SJCRH30 (cell line): ENCODE measurements around the gene IGFN1. TPM values are rescaled to one million over a fixed set of nuclear protein-coding genes. Genes with fewer than 3 reads are reported as not detected.

ENCODE experiments used
- DNase-seq, 2 experiments: peaks; one replicate each; pipeline ENCODE4 v3.0.0-alpha.2; 2015 to 2020
- H3K27ac ChIP-seq: fragments of 250-450 bp; sonication (Bioruptor Pico); 2 replicates; pipeline ENCODE4 v1.5.1; 2020; ENCODE audit warnings: mild to moderate bottlenecking, moderate library complexity
- H3K27me3 ChIP-seq: fragments of 250-450 bp; sonication (Bioruptor Pico); 2 replicates; pipeline ENCODE4 v1.5.1; 2020; ENCODE audit warnings: mild to moderate bottlenecking, moderate library complexity
- H3K36me3 ChIP-seq: fragments of 250-450 bp; sonication (Bioruptor Pico); 2 replicates; pipeline ENCODE4 v1.5.1; 2020; ENCODE audit warnings: mild to moderate bottlenecking, moderate library complexity
- H3K4me1 ChIP-seq: fragments of 250-450 bp; sonication (Bioruptor Pico); 2 replicates; pipeline ENCODE4 v1.5.1; 2020; ENCODE audit warnings: mild to moderate bottlenecking, moderate library complexity
- H3K4me3 ChIP-seq: fragments of 250-450 bp; sonication (Bioruptor Pico); 2 replicates; pipeline ENCODE4 v1.5.1; 2020; ENCODE audit warnings: mild to moderate bottlenecking, moderate library complexity
- H3K9me3 ChIP-seq: fragments of 250-450 bp; sonication (Bioruptor Pico); replicated peaks from 2 replicates; pipeline ENCODE4 v1.5.1; 2020; ENCODE audit warnings: mild to moderate bottlenecking, moderate library complexity
- total RNA-seq: library from RNA; depleted of rRNA; stranded (reverse); fragments of >200 nt; shearing (Covaris generic); gene quantifications from 2 replicates; pipeline ENCODE4 v1.2.3, GENCODE V29; 2014

Gene IGFN1
- total RNA-seq, 1 experiment from 2014 or later = not detected

DNA sequence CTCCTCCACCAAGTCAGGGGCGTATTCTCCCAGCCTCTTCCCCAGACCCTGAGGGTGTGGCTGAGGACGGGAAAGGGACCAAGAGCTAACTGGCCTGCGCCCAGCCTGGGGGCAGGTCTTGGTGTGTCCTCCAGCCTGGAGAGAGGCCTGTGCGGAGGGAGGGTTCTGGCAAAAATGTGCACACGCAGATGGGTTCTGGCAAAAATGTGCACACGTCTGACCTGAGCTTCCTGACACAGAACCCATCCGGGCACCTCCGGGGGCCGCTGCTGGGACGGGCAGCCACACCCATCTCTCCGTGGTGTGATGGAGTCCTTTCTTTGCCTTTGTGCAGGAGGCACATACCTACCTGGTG, 69.6 kb downstream of the IGFN1 start:
- H3K27ac ChIP-seq = no peak overlapping the region
- no peak overlapping the region for H3K4me3 ChIP-seq
- H3K4me1 ChIP-seq = 0 out of 2 replicates have a peak, but pooled peaks cover 4% of the 10 kb centered on the region
- no peak for DNase-seq
- no peaks in the 10 kb centered on the region for H3K36me3 ChIP-seq
- H3K9me3 ChIP-seq = no peaks in the 10 kb centered on the region
- no peaks in the 10 kb centered on the region for H3K27me3 ChIP-seq

DNA sequence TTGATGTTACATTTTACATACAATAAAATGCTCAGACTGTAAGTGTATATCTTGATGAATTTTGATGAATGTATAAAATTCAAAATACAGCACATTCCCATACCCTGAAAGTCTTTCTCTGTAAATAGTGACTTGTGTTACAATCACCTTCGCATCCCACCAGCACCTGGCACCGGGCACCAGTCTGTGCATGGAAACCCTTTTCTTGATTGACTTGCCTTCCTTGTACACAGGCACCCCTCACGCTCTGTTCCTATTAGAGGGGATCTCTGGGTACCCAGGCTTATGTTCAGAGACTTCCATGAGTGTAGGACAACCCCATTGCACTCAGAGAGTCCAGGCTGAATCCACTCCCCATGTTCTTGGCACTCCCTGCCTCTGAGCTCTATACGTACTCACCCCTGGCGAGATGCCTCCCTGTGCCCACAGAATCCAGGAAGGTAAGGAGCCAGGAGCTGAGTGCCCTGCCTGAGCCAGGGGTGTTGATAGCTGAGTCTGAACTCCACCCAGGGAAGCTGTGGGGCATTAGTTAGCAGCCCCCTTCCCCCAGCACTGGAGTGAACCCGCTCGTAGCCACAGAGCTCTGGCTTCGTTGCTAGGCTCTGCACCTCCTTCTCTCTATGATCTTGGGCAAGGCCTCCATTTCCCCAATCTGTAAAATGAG, 70.2 kb downstream of the IGFN1 start:
- no peak for DNase-seq
- H3K27me3 ChIP-seq = no peaks in the 10 kb centered on the region
- H3K27ac ChIP-seq = no peak overlapping the region
- H3K4me3 ChIP-seq = no peak overlapping the region
- no peaks in the 10 kb centered on the region for H3K36me3 ChIP-seq
- no peaks in the 10 kb centered on the region for H3K9me3 ChIP-seq
- 0 out of 2 replicates have a peak, but pooled peaks cover 4% of the 10 kb centered on the region for H3K4me1 ChIP-seq

DNA sequence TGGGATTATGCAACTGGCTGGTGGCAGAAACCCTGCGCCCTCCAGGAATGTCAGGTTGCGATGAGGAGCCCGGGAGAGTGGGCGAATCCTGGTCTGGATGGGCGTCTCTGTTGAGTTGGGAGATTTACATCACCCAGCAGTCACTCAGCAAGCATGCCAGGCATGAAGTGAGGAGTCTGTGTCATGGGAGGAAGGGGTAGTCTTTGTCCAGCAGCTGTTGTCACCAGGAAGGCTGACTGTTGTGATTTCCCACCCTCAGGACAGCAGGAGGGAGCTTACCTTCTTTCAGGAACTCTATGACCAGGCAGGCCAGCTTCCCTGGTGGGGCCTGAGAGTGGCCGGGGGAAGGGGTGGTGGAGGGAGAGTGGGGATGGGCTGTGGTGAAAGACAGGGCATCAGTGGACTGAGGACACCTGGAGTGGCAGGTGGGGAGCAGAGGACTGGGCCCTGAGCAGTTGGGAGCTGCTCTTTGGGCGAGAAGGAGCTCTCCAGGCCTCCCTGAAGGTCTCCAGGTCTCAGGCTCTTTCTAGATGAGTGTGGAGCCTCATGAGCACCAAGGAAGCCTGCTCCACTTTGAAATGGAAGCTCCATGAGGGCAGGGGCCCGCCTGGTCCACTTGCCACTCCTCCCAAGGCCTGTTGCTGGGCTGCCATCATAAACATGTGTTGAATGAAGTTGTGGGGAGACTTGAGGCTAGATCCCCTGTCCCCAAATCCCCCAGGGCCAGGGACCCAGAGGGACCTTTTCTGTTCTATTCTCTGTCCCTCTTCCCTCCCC, 71.3 kb downstream of the IGFN1 start:
- no peaks in the 10 kb centered on the region for H3K27me3 ChIP-seq
- H3K27ac ChIP-seq = no peak overlapping the region
- no peaks in the 10 kb centered on the region for H3K36me3 ChIP-seq
- peaks cover 12% of the 10 kb centered on the region for H3K4me1 ChIP-seq
- no peaks in the 10 kb centered on the region for H3K9me3 ChIP-seq
- DNase-seq = no peak
- H3K4me3 ChIP-seq = no peak overlapping the region

DNA sequence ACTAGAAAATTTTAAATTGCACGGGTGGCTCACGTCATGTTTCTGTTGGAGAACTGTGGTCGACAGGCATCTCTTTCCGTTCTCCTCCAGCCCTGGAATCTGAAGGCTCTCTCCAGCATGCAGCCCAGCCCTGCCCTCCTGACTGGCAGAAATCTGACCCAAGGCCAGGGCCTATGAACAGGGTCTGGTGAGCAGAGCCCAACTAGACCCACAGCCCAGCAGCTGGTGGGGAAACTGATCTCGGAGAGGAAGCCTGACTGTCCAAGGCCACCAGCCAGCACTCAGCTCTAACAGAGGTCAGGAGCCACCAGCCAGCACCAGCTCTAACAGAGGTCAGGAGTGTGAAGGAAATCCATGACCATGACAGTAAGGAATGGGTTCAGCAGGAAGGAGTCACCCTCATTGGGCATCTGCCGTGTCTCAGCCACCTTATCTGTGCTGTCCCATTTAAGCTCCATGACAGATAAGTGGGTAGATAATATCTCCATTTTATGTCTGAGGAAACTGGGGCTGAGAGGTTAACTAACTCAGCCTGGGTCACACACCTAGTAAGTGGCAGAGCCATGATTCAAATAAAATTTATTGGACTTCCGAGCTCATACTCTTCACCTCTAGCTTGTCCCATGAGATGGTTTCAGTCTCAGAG, 72.5 kb downstream of the IGFN1 start:
- peaks cover 23% of the 10 kb centered on the region for H3K4me1 ChIP-seq
- no peaks in the 10 kb centered on the region for H3K9me3 ChIP-seq
- H3K4me3 ChIP-seq = no peak overlapping the region
- no peak overlapping the region for H3K27ac ChIP-seq
- H3K36me3 ChIP-seq = no peaks in the 10 kb centered on the region
- H3K27me3 ChIP-seq = no peaks in the 10 kb centered on the region
- no peak for DNase-seq

DNA sequence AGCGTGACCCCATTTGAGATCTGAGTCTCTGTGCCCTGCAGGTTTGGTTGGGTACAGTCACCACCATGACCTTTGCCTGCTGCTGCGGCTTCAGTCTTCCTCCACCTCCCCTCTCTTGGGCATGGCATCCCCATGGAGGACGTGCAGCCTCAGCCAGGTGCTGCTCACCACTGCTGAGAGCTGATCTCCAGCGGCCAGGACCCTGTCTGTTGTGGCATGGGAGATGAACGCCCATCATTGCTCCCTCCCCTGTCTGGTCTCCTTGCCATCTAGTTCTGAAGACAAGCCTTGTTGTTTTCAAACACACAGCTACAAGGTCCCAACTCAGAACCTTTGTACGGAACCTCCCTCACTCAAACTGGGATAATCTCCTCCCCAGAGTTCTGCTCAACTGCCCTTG, 73.4 kb downstream of the IGFN1 start:
- H3K4me3 ChIP-seq = no peak overlapping the region
- no peak for DNase-seq
- H3K27ac ChIP-seq = no peak overlapping the region
- no peaks in the 10 kb centered on the region for H3K27me3 ChIP-seq
- no peaks in the 10 kb centered on the region for H3K36me3 ChIP-seq
- H3K9me3 ChIP-seq = no peaks in the 10 kb centered on the region
- H3K4me1 ChIP-seq = peaks cover 31% of the 10 kb centered on the region

DNA sequence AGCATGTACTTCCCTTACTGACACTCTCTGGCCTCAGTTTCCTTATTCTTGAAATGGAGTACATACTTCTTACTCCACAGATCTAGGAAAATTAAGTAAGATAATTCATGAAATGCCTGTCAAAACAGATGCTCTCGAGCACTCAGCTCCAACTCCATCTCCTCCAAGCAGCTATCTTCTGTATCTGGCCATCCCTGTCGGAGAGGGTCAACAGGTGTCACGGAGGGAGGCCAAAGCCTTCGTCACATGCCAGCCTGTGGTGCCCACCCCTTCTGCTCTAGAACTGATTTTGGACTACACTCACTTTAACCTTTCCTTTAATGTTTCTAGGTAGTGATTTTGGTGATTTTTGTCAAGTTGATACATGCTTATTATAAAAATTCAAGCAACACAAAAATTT, 73.9 kb downstream of the IGFN1 start:
- H3K36me3 ChIP-seq = no peaks in the 10 kb centered on the region
- H3K4me3 ChIP-seq = no peak overlapping the region
- H3K9me3 ChIP-seq = no peaks in the 10 kb centered on the region
- H3K4me1 ChIP-seq = peaks cover 36% of the 10 kb centered on the region
- H3K27ac ChIP-seq = no peak overlapping the region
- DNase-seq = no peak
- no peaks in the 10 kb centered on the region for H3K27me3 ChIP-seq

DNA sequence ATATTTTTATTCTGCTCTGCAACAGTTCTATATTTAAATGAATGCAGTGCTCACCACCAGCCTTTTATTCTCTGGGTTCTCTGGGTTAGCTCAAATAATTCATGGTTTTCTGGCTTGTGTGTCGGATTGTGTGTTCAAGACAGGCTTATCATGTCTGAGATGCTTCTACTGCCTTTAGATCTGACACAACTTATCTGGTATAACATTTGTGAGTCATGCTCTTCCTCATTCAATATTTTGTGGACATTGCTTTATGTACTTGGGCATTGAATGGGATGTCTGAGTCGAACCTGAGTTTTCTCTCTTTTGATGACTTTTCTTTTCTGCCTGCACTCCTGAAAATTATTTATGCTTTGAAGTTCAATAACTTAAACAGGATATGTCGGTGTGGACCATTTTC, 75.1 kb downstream of the IGFN1 start:
- H3K4me1 ChIP-seq = peaks cover 32% of the 10 kb centered on the region
- DNase-seq = no peak

DNA sequence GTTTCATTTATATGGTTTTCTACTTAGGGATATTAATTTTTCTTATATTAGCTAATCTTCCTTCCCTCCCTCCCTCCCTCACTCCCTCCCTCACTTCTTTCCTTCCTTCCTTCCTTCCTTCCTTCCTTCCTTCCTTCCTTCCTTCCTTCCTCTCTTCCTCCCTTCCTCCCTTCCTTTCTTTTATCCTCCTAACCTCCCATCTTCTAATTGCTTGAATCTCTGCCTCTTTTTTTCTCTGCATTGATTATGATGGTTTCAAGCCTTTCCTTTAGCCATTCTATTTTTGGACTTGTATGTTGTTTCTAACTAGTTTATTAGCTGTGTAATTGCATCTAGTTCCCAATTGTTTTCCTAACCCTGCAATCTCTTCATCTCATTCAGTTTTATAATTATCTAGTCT, 75.7 kb downstream of the IGFN1 start:
- Histone ChIP-seq H3K36me3 (no peaks in the 10 kb centered on the region), H3K9me3 (no peaks in the 10 kb centered on the region), H3K27ac (no peak overlapping the region), H3K4me1 (peaks cover 32% of the 10 kb centered on the region), H3K27me3 (no peaks in the 10 kb centered on the region), H3K4me3 (no peak overlapping the region)
- DNase-seq = no peak

More for the DNA sequence above, 75.1 kb downstream of the IGFN1 start:
- no peaks in the 10 kb centered on the region for H3K27me3 ChIP-seq
- no peaks in the 10 kb centered on the region for H3K9me3 ChIP-seq
- H3K4me3 ChIP-seq = no peak overlapping the region
- H3K27ac ChIP-seq = no peak overlapping the region
- H3K36me3 ChIP-seq = no peaks in the 10 kb centered on the region

DNA sequence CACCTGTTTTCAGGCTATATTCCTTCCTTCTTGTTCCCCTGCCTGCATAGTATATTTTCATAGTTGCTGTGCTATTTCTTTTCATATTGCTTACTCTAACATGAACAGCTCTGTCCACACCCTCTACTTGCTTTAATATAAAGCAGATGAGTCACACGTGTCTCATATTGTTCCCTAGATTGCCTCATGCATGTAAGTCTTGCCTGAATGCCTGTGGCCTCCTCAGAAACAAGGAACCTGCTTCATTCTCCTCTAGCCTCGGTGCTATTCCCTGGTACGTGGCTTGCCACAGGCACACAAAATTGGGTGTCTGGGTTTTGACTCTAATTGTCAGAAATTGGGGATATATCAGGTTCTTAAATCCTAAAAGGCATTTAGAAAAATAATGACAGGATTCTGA, 76.2 kb downstream of the IGFN1 start:
- H3K4me1 ChIP-seq = peaks cover 32% of the 10 kb centered on the region

DNA sequence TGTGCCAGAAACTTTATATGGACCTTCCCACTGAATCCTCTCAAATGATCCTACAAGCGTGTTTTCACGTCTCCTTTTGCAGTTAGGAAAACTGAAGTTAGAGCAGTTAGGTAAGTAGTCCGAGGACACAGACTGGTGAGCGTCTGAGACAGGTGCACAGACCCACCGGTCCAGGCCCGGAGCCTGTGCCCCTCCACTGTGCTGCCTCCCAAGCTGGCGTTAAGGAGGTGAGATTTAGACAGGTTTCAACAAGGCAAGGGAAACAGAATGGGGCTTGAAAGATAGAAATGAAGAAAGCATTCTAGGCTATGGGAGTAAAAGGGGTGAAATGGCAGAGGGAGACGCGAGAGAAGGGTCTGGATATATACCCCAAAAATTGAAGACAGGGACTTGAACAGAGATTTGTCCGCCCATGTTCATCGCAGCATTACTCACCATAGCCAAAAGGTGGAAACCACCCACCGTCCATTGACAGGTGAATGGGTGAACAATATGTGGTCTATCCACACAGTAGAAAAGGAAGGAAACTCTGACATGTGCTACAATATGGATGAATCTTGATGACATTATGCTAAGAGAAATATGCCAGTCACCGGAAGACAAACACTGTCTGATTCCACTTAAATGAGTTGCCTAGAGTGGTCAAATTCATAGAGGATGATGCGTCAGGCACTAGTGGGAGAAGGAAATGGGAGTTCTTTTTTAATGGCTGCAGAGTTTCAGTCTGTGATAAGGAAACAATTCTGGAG, 77.0 kb downstream of the IGFN1 start:
- Histone ChIP-seq H3K4me1 (peaks cover 32% of the 10 kb centered on the region), H3K27me3 (no peaks in the 10 kb centered on the region), H3K27ac (no peak overlapping the region; the same call in 1 of the 2 replicates), H3K9me3 (no peaks in the 10 kb centered on the region), H3K4me3 (no peak overlapping the region), H3K36me3 (no peaks in the 10 kb centered on the region)
- no peak for DNase-seq

More for the DNA sequence above, 76.2 kb downstream of the IGFN1 start:
- Histone ChIP-seq H3K36me3 (no peaks in the 10 kb centered on the region), H3K4me3 (no peak overlapping the region), H3K27ac (no peak overlapping the region), H3K9me3 (no peaks in the 10 kb centered on the region), H3K27me3 (no peaks in the 10 kb centered on the region)
- DNase-seq = peak in 1 of 2 experiments; percentile 36

DNA sequence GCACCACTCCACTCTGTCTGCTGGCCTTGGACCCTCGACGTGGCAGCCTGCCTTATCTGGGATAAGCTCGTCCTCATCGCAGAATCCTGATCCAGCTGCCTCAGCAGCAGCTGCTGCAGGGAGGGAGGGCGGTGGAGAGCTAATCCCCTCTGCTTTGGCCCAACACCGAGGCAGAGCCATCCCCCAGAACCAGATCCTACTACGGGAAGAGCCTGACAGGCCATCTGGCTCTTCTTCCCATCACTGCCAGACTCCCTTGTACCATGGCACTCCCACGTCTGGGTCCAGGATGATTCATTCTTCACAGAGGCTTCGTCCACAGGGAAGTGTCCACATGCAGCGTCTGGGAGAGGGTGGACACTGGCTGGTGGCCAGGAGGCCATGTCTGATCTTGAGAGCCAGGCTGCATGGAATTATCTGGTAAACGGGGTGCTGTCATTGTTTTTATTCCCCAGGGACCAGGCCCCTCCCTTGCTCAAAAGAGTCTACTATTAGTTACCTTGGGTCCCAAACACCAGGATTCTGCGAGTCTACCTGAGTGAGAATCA, 78.1 kb downstream of the IGFN1 start:
- H3K9me3 ChIP-seq = no peaks in the 10 kb centered on the region
- no peak overlapping the region for H3K4me3 ChIP-seq
- H3K27ac ChIP-seq = peak overlapping the region; percentile 44
- H3K36me3 ChIP-seq = no peaks in the 10 kb centered on the region
- H3K4me1 ChIP-seq = peaks cover 32% of the 10 kb centered on the region
- no peaks in the 10 kb centered on the region for H3K27me3 ChIP-seq
- DNase-seq = peak; percentile 88 to 90

DNA sequence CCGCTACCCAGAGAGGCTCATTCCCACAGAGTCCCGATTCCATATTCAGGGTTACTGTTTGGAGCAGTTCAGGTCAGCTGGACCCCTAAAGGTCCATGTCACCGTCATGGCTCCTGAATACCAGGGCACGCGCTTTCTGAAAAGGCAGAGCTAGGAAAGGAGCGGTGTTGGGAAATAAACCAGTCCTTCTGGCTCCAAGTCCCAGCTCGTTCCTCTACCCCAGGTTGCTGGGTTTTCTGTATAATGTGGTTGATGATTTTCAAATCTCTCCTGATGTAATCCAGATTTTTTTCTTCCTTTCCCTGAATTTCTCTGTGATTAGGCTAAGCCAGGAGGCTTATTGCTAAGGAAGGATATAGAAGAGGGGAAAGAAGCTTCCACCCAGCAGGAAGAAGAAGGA, 78.7 kb downstream of the IGFN1 start:
- H3K27ac ChIP-seq = peak overlapping the region; percentile 44
- no peaks in the 10 kb centered on the region for H3K9me3 ChIP-seq
- no peaks in the 10 kb centered on the region for H3K27me3 ChIP-seq
- no peak overlapping the region for H3K4me3 ChIP-seq
- no peak for DNase-seq
- H3K4me1 ChIP-seq = peaks cover 32% of the 10 kb centered on the region
- H3K36me3 ChIP-seq = no peaks in the 10 kb centered on the region

DNA sequence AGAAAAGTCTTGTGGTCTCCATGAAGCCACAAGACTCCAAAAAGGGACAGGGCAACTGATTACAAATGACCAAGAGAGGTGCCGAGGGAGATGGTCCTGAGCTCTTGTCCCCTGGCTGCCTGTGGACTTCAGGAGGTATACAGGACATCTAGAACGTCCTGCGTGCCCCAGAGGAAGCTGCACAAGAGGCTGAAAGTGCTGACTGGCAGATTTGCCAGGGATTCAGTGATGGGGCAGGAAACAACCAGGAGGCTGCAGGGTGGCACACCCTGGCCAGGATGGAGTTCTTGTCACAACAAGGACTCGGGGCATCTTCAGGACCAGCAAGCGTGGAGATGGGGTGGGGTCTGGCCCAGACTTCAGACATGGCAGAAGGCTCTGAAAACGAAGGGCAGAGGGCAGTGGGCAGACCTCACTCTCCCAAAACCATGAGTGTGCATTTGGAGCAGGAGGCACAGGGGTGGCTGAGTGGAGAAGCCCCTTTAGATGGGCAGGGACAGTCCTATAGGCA, 79.3 kb downstream of the IGFN1 start:
- no peak overlapping the region for H3K27ac ChIP-seq
- H3K9me3 ChIP-seq = no peaks in the 10 kb centered on the region
- H3K4me3 ChIP-seq = no peak overlapping the region
- H3K36me3 ChIP-seq = no peaks in the 10 kb centered on the region
- H3K4me1 ChIP-seq = peaks cover 37% of the 10 kb centered on the region
- no peaks in the 10 kb centered on the region for H3K27me3 ChIP-seq
- no peak for DNase-seq

DNA sequence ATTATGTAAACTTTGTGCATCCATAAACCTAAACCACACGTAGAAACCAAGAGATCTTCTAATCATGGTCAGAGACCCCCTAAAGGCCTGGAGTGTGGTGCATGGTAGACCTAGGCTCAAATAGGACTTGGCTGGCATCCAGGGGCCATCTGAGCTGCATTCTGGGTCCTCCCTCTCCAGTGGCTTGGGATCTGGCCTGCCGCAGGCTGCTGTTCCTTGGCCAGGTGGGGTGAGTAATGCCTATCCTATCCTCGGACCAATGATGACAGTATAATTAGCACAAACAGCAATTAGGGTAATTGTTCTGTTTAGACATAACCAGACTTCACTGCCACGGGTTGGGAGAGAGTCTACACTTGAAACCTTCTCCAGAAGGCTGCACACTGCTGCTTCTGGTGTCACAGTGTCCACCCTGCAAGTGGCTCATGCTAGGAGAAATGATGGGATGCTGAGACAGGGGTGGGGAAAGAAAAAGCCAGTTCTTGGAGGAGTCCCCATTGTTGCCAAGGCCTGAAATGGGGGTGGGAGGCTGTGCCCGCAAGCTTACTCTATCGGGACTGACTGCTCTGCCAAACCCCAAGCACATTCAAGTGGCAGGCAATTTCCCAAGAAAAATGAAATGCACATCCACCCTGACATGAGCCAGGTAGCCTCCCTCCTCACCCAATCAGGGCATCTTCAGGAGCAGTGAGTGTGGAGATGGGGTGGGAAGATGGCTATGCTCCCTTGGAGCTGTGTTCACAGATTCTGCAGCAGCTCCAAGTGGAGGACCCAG, 80.2 kb downstream of the IGFN1 start:
- Histone ChIP-seq H3K4me1 (peaks cover 43% of the 10 kb centered on the region), H3K4me3 (no peak overlapping the region)

More for the DNA sequence above, 80.2 kb downstream of the IGFN1 start:
- Histone ChIP-seq H3K27ac (no peak overlapping the region), H3K9me3 (no peaks in the 10 kb centered on the region), H3K36me3 (no peaks in the 10 kb centered on the region), H3K27me3 (no peaks in the 10 kb centered on the region)
- no peak for DNase-seq
